A549 (cell line): ENCODE measurements around the gene ZFAND6. TPM values are rescaled to one million over a fixed set of nuclear protein-coding genes. Genes with fewer than 3 reads are reported as not detected.

Source experiments
- ATAC-seq, 2 experiments: fragments of 200-7000 bp in 1 of 2; fragments of >200 bp in 1 of 2; cut with Nextera tagmentation in 1 of 2; cut with Tn5 transposase in 1 of 2; 3 replicates each; pipeline versions ENCODE4 v1.8.0 to v1.9.1; 2018 to 2020; ENCODE audit warnings: mild to moderate bottlenecking in 1 of 2, moderate library complexity in 1 of 2
- CTCF ChIA-PET: fragments of 300-600 bp; sonication (Branson Sonifier 250); formaldehyde crosslinking; extraction: SDS; loops from one replicate; lab custom pipeline; 2021; ENCODE audit warnings: antibody characterized with exemption, inconsistent platforms; lab: Yijun Ruan, JAX
- POLR2A ChIA-PET: fragments of 350-600 bp; formaldehyde crosslinking; extraction: SDS; loops from one replicate; lab custom pipeline; 2021; ENCODE audit warnings: antibody characterized with exemption, inconsistent platforms; lab: Yijun Ruan, JAX
- DNase-seq, 2 experiments: peaks; one replicate each; pipeline versions ENCODE4 v3.0.0 to v3.0.0-alpha.2; 2011 to 2016; ENCODE audit warnings: low read depth in 1 of 2, low spot score in 1 of 2
- FAIRE-seq: peaks from 2 replicates; lab custom pipeline; 2011; peaks lifted over from hg19 to GRCh38; lab: Jason Lieb, UNC
- H3K27ac ChIP-seq, 2 experiments: fragments of >200 bp; sonication (Bioruptor Twin); formaldehyde crosslinking; 3 replicates each; pipeline ENCODE4 v1.5.1; 2016 to 2017
- H3K4me1 ChIP-seq: fragments of >200 bp; sonication (Bioruptor Twin); formaldehyde crosslinking; 3 replicates; pipeline ENCODE4 v1.6.1; 2016
- H3K4me2 ChIP-seq: fragments of >200 bp; sonication (Bioruptor Twin); formaldehyde crosslinking; 3 replicates; pipeline ENCODE4 v1.6.1; 2016
- H3K4me3 ChIP-seq: fragments of >200 bp; sonication (Bioruptor Twin); formaldehyde crosslinking; 3 replicates; pipeline ENCODE4 v1.5.1; 2016
- H3K9me3 ChIP-seq: fragments of >200 bp; sonication (Bioruptor Twin); formaldehyde crosslinking; 3 replicates; pipeline ENCODE4 v1.6.1; 2016
- CHD2 ChIP-seq: fragments of 150-350 bp; IDR thresholded peaks from 2 replicates; pipeline ENCODE4 v1.6.1; 2014; ENCODE audit warnings: low read length; ENCODE audit not compliant: partially characterized antibody
- E2F6 ChIP-seq: IDR thresholded peaks from 2 replicates; pipeline ENCODE4 v1.6.1; 2012; ENCODE audit warnings: low read depth, borderline replicate concordance
- EHF ChIP-seq: fragments of 250-450 bp; sonication (Bioruptor Pico); IDR thresholded peaks from 2 replicates; pipeline ENCODE4 v1.5.0; 2020; ENCODE audit warnings: mild to moderate bottlenecking
- EP300 ChIP-seq, 2 experiments: fragments of >200 bp; sonication (Bioruptor Twin); formaldehyde crosslinking; IDR thresholded peaks; 2 replicates in 1 of 2; 3 replicates in 1 of 2; pipeline ENCODE4 v1.6.1; 2016 to 2017
- ESRRA ChIP-seq: fragments of 150-350 bp; IDR thresholded peaks from 2 replicates; pipeline ENCODE4 v1.6.1; 2014; ENCODE audit warnings: mild to moderate bottlenecking, low read length, borderline replicate concordance
- FOXS1 ChIP-seq: fragments of 250-450 bp; sonication (Bioruptor Pico); IDR thresholded peaks from 2 replicates; pipeline ENCODE4 v1.5.0; 2020; ENCODE audit warnings: mild to moderate bottlenecking, moderate library complexity
- GATA3 ChIP-seq: IDR thresholded peaks from 2 replicates; pipeline ENCODE4 v1.6.1; 2012; ENCODE audit warnings: borderline replicate concordance
- HDAC2 ChIP-seq: fragments of 200-600 bp; sonication (generic); IDR thresholded peaks from 2 replicates; pipeline ENCODE4 v1.6.1; 2016
- HOXA7 ChIP-seq: fragments of 250-450 bp; sonication (Bioruptor Pico); IDR thresholded peaks from 2 replicates; pipeline ENCODE4 v1.5.0; 2020; ENCODE audit warnings: mild to moderate bottlenecking, moderate library complexity
- HOXB5 ChIP-seq: fragments of 250-450 bp; sonication (Bioruptor Pico); IDR thresholded peaks from 2 replicates; pipeline ENCODE4 v1.5.0; 2020; ENCODE audit warnings: mild to moderate bottlenecking, moderate library complexity
- JUN ChIP-seq, 2 experiments: fragments of >200 bp; sonication (Bioruptor Twin); formaldehyde crosslinking; IDR thresholded peaks; 2 replicates in 1 of 2; 3 replicates in 1 of 2; pipeline ENCODE4 v1.6.1; 2016 to 2017
- MAZ ChIP-seq: fragments of 150-350 bp; IDR thresholded peaks from 2 replicates; pipeline ENCODE4 v1.6.1; 2014; ENCODE audit warnings: antibody characterized with exemption, low read depth, low read length, borderline replicate concordance
- MYC ChIP-seq: IDR thresholded peaks from 2 replicates; pipeline ENCODE4 v1.6.1; 2012; ENCODE audit warnings: mild to moderate bottlenecking, inconsistent platforms, low read length, improper control_type of control experiment, borderline replicate concordance
- NPAS2 ChIP-seq: fragments of 250-450 bp; sonication (Bioruptor Pico); IDR thresholded peaks from 2 replicates; pipeline ENCODE4 v1.8.0; 2022; ENCODE audit warnings: mild to moderate bottlenecking, moderate library complexity, borderline replicate concordance
- NR3C1 ChIP-seq: fragments of >200 bp; sonication (Bioruptor Twin); formaldehyde crosslinking; IDR thresholded peaks from 3 replicates; pipeline ENCODE4 v1.6.1; 2017
- PBX3 ChIP-seq: IDR thresholded peaks from 2 replicates; pipeline ENCODE4 v1.6.1; 2012
- PHF8 ChIP-seq: fragments of 200-600 bp; sonication (generic); IDR thresholded peaks from 2 replicates; pipeline ENCODE4 v1.6.1; 2016; ENCODE audit warnings: low read depth, mild to moderate bottlenecking, antibody characterized with exemption, moderate library complexity, borderline replicate concordance
- POLR2A ChIP-seq: IDR thresholded peaks from 2 replicates; pipeline ENCODE4 v1.6.1; 2012; ENCODE audit warnings: mild to moderate bottlenecking, low read length
- POLR2AphosphoS2 ChIP-seq: conservative IDR thresholded peaks from 2 replicates; pipeline ENCODE4 v1.6.1; 2012; ENCODE audit warnings: low read length, improper control_type of control experiment, inconsistent platforms
- REST ChIP-seq: fragments of 200-600 bp; sonication (generic); IDR thresholded peaks from 2 replicates; pipeline ENCODE4 v1.6.1; 2016; ENCODE audit warnings: antibody characterized with exemption, mild to moderate bottlenecking, moderate library complexity
- RFX5 ChIP-seq: fragments of 450-650 bp; IDR thresholded peaks from 2 replicates; pipeline ENCODE4 v1.7.1; 2014; ENCODE audit warnings: antibody characterized with exemption, mild to moderate bottlenecking, moderate library complexity
- RNF2 ChIP-seq: fragments of 200-600 bp; sonication (generic); IDR thresholded peaks from 2 replicates; pipeline ENCODE4 v1.6.1; 2016; ENCODE audit warnings: low read depth, mild to moderate bottlenecking, antibody characterized with exemption, moderate library complexity, borderline replicate concordance
- TP53 ChIP-seq: fragments of 250-450 bp; sonication (Bioruptor Pico); IDR thresholded peaks from 2 replicates; pipeline ENCODE4 v1.5.0; 2021; ENCODE audit warnings: mild to moderate bottlenecking, moderate library complexity
- ZC3H11A ChIP-seq: fragments of 450-650 bp; IDR thresholded peaks from 2 replicates; pipeline ENCODE4 v1.6.1; 2014; ENCODE audit warnings: antibody characterized with exemption, mild to moderate bottlenecking
- ZFP36 ChIP-seq: fragments of 450-650 bp; IDR thresholded peaks from 2 replicates; pipeline ENCODE4 v1.6.1; 2014; ENCODE audit warnings: borderline replicate concordance; ENCODE audit not compliant: partially characterized antibody
- ZNF302 ChIP-seq: fragments of 250-450 bp; sonication (Bioruptor Pico); IDR thresholded peaks from 2 replicates; pipeline ENCODE4 v1.9.0; 2021; ENCODE audit warnings: inconsistent platforms, mild to moderate bottlenecking, moderate library complexity
- WGBS: methylation state at CpG from one replicate; pipeline ENCODE4 v1.1.6; 2017; ENCODE audit errors: missing lambda C conversion rate; 5-methylcytosine and 5-hydroxymethylcytosine counted together
- polyA plus RNA-seq, 4 experiments: library from polyadenylated mRNA; depleted of rRNA in 3 of 4; stranded (reverse); fragments of >200 nt; fragmentation: RNase III in 1 of 4; extraction: RNeasy Plus Mini Kit Qiagen cat#74134 plus additional on column Dnase treatment in 1 of 4; gene quantifications; 2 replicates in 3 of 4; 3 replicates in 1 of 4; pipeline ENCODE4 v1.2.3, GENCODE V29; 2011 to 2017
- TF ChIP-seq, protein P1 (sequence below): fragments of >200 bp; sonication (Bioruptor Twin); formaldehyde crosslinking; IDR thresholded peaks from 3 replicates; pipeline ENCODE4 v1.5.1; 2016
- TF ChIP-seq, protein P2 (sequence below): fragments of 450-650 bp; IDR thresholded peaks from 2 replicates; pipeline ENCODE4 v1.6.1; 2014; ENCODE audit warnings: antibody characterized with exemption

Gene ZFAND6
- polyA plus RNA-seq, 2 of the 4 experiments (the other 2 are of a cell fraction): 152 to 307 TPM

GRCh38 chr15:80175436-80175835, 116.0 kb downstream of the ZFAND6 start:
- no peak for ATAC-seq
- Histone ChIP-seq H3K4me3 (no peak overlapping the region), H3K4me2 (no peak overlapping the region), H3K9me3 (no peaks in the 10 kb centered on the region; the same call in 2 of the 3 replicates), H3K27ac (no peak overlapping the region), H3K4me1 (peaks cover 13% of the 10 kb centered on the region)
- DNase-seq: no peak
- CTCF ChIA-PET: interaction anchor here (1.3 to 4.8 kb wide), 3 partner anchors 17 to 793 kb away, joined by 3 to 36 read pairs (median 25); no protein-coding TSS in a partner anchor
- no peak for TF ChIP-seq RFX5
- TF ChIP-seq POLR2A: no peak
- TF ChIP-seq POLR2AphosphoS2: no peak
- TF ChIP-seq RNF2: no peak
- TF ChIP-seq HOXB5 (CRISPR knock-in tag): no peak
- TF ChIP-seq GATA3: no peak
- no peak for TF ChIP-seq ZFP36
- TF ChIP-seq FOXS1: no peak
- no peak for TF ChIP-seq REST
- TF ChIP-seq, protein P1, sequence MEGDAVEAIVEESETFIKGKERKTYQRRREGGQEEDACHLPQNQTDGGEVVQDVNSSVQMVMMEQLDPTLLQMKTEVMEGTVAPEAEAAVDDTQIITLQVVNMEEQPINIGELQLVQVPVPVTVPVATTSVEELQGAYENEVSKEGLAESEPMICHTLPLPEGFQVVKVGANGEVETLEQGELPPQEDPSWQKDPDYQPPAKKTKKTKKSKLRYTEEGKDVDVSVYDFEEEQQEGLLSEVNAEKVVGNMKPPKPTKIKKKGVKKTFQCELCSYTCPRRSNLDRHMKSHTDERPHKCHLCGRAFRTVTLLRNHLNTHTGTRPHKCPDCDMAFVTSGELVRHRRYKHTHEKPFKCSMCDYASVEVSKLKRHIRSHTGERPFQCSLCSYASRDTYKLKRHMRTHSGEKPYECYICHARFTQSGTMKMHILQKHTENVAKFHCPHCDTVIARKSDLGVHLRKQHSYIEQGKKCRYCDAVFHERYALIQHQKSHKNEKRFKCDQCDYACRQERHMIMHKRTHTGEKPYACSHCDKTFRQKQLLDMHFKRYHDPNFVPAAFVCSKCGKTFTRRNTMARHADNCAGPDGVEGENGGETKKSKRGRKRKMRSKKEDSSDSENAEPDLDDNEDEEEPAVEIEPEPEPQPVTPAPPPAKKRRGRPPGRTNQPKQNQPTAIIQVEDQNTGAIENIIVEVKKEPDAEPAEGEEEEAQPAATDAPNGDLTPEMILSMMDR: no peak
- no peak for TF ChIP-seq NPAS2
- no peak for TF ChIP-seq ESRRA
- 92% methylated on average over 9 of the region's 9 CpGs for WGBS
- POLR2A ChIA-PET: no interaction called here
- FAIRE-seq: no peak

DNA sequence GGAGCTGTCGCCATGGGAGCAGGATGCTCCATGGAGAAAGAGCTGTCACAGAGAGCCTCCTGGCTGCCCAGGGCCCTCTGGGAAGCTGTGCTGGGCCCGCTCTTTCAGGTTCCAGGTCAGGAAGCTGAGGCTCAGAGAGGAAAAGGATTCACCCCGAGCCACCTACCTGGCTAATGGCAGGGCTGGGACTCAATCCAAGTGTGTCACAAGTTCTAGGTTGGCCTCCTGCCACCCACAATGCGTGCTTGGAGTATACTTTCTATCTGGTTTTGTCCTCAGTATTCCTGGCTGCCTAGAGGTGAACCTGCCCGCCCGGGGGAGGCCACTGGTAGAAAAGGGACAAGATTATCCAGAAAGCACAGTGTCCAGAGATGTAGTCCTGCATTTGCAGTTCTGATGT, 117.0 kb downstream of the ZFAND6 start:
- no peak for ATAC-seq
- FAIRE-seq: no peak
- POLR2A ChIA-PET: no interaction called here
- Histone ChIP-seq H3K27ac (no peak overlapping the region), H3K4me2 (no peak overlapping the region), H3K4me1 (peaks cover 13% of the 10 kb centered on the region), H3K4me3 (no peak overlapping the region)
- no peak for DNase-seq
- 70% methylated on average over 6 of the region's 6 CpGs for WGBS
- CTCF ChIA-PET: interaction anchor here (0.7 to 1.4 kb wide), 4 partner anchors 39 to 836 kb away, joined by 3 to 4 read pairs (median 3); no protein-coding TSS in a partner anchor
- no peak for TF ChIP-seq CHD2
- TF ChIP-seq NR3C1: no peak
- TF ChIP-seq HDAC2: no peak
- no peak for TF ChIP-seq E2F6
- no peak for TF ChIP-seq HOXA7
- TF ChIP-seq, protein P2, sequence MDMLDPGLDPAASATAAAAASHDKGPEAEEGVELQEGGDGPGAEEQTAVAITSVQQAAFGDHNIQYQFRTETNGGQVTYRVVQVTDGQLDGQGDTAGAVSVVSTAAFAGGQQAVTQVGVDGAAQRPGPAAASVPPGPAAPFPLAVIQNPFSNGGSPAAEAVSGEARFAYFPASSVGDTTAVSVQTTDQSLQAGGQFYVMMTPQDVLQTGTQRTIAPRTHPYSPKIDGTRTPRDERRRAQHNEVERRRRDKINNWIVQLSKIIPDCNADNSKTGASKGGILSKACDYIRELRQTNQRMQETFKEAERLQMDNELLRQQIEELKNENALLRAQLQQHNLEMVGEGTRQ: no peak
- no peak for TF ChIP-seq JUN (IDR thresholded peaks at IDR 0.05)
- TF ChIP-seq FOXS1: no peak
- TF ChIP-seq MYC: no peak
- TF ChIP-seq EHF (CRISPR knock-in tag): no peak
- no peak for TF ChIP-seq ZNF302 (CRISPR knock-in tag)
- no peak for TF ChIP-seq EP300 (IDR thresholded peaks at IDR 0.05)
- TF ChIP-seq ZFP36: no peak
- TF ChIP-seq ZC3H11A: no peak
- no peak for TF ChIP-seq TP53 (CRISPR knock-in tag)
- no peak for TF ChIP-seq PHF8
- TF ChIP-seq PBX3: no peak
- TF ChIP-seq MAZ: no peak
- TF ChIP-seq, all 56 proteins: peak for 0
- H3K9me3 ChIP-seq: no peaks in the 10 kb centered on the region; the same call in 2 of the 3 replicates
